HG03520 (cell line): ENCODE results near the gene ALG6.

Source experiments
- ATAC-seq: cut with Tn5 transposase; IDR thresholded peaks from one replicate; pipeline ENCODE4 v1.9.1; 2021; ENCODE audit warnings: mild to moderate bottlenecking, moderate library complexity; ENCODE audit not compliant: unreplicated experiment

The ALG6 gene

GRCh38 chr1:63487336-63488065 is 120.1 kb downstream of the ALG6 start:
- no peak for ATAC-seq
